SK-N-MC (cell line): ENCODE results near the gene DAZAP1.
A peak's percentile ranks its signal among the peaks of the same experiment; 100 is the strongest.

Experiments used
- DNase-seq: peaks from one replicate; pipeline ENCODE4 v3.0.0-alpha.2; 2011; ENCODE audit warnings: low read depth, low spot score
- H3K27ac ChIP-seq: fragments of 200-600 bp; sonication (generic); 2 replicates; pipeline ENCODE4 v1.5.1; 2016; ENCODE audit warnings: mixed run types
- H3K36me3 ChIP-seq: fragments of 200-600 bp; sonication (generic); 2 replicates; pipeline ENCODE4 v1.6.1; 2017; ENCODE audit warnings: antibody characterized with exemption, low read length, mixed read lengths; ENCODE audit not compliant: insufficient read depth
- H3K4me3 ChIP-seq: fragments of 200-600 bp; sonication (generic); 2 replicates; pipeline ENCODE4 v1.5.1; 2016
- H3K9ac ChIP-seq: fragments of 200-600 bp; sonication (generic); 2 replicates; pipeline ENCODE4 v1.8.0; 2017; ENCODE audit warnings: mixed run types, mixed read lengths; ENCODE audit not compliant: insufficient read length
- H3K9me3 ChIP-seq: fragments of 200-600 bp; sonication (generic); 2 replicates; pipeline ENCODE4 v1.6.1; 2017; ENCODE audit warnings: low read depth, mild to moderate bottlenecking, antibody characterized with exemption, low read length, moderate library complexity, mixed read lengths
- EZH2 ChIP-seq: fragments of 200-600 bp; sonication (generic); IDR thresholded peaks from one replicate; pipeline ENCODE4 v1.6.1; 2017; ENCODE audit warnings: antibody characterized with exemption
- FOXP2 ChIP-seq: optimal IDR thresholded peaks from 2 replicates; pipeline ENCODE3; 2011; ENCODE audit warnings: mild to moderate bottlenecking, moderate library complexity; ENCODE audit not compliant: insufficient read depth; ENCODE audit errors: extremely low read length, control extremely low read depth
- POLR2AphosphoS5 ChIP-seq: IDR thresholded peaks from 2 replicates; pipeline ENCODE4 v1.6.1; 2012; ENCODE audit warnings: mild to moderate bottlenecking, low read depth, low read length, borderline replicate concordance

The DAZAP1 gene

GRCh38 chr19:1396019-1396767 lies 11.2 kb upstream of the DAZAP1 start:
- no peaks in the 10 kb centered on the region for H3K9me3 ChIP-seq
- DNase-seq, result no peak
- no peak overlapping the region for H3K9ac ChIP-seq
- peak overlapping the region; percentile 32 for H3K4me3 ChIP-seq
- H3K27ac ChIP-seq, result no peak overlapping the region
- TF ChIP-seq POLR2AphosphoS5 (no peak; the same call in 1 of the 2 replicates), EZH2 (no peak), FOXP2 (no peak)
- no peaks in the 10 kb centered on the region; the same call in 1 of the 2 replicates for H3K36me3 ChIP-seq

- H3K36me3 ChIP-seq, result no peaks in the 10 kb centered on the region; the same call in 1 of the 2 replicates
- no peak overlapping the region for H3K27ac ChIP-seq
- TF ChIP-seq FOXP2, result no peak
- no peak for TF ChIP-seq POLR2AphosphoS5
- no peak for TF ChIP-seq EZH2
- H3K9me3 ChIP-seq, result no peaks in the 10 kb centered on the region
- no peak for DNase-seq
- no peak overlapping the region for H3K9ac ChIP-seq
- H3K4me3 ChIP-seq, result peak overlapping the region; percentile 32
These were observed 10.4 kb upstream of the DAZAP1 start for GRCh38 chr19:1396768-1397679.

- Histone ChIP-seq H3K9ac (no peak overlapping the region), H3K4me3 (no peak overlapping the region), H3K27ac (no peak overlapping the region), H3K9me3 (no peaks in the 10 kb centered on the region), H3K36me3 (no peaks in the 10 kb centered on the region; the same call in 1 of the 2 replicates)
- DNase-seq, result no peak
- TF ChIP-seq POLR2AphosphoS5 (no peak), EZH2 (no peak), FOXP2 (no peak)
These were observed 9.5 kb upstream of the DAZAP1 start for GRCh38 chr19:1397838-1398237.

- H3K9me3 ChIP-seq, result no peaks in the 10 kb centered on the region
- no peak for DNase-seq
- no peak overlapping the region for H3K9ac ChIP-seq
- no peak overlapping the region for H3K4me3 ChIP-seq
- TF ChIP-seq FOXP2 (no peak), EZH2 (no peak), POLR2AphosphoS5 (no peak)
- no peaks in the 10 kb centered on the region for H3K36me3 ChIP-seq
- H3K27ac ChIP-seq, result no peak overlapping the region
These were observed 8.3 kb upstream of the DAZAP1 start for GRCh38 chr19:1399079-1399478.

GRCh38 chr19:1399745-1400144 lies 7.6 kb upstream of the DAZAP1 start:
- H3K36me3 ChIP-seq, result no peaks in the 10 kb centered on the region
- DNase-seq, result no peak
- H3K4me3 ChIP-seq, result no peak overlapping the region
- TF ChIP-seq EZH2, result no peak
- no peak for TF ChIP-seq POLR2AphosphoS5
- no peak for TF ChIP-seq FOXP2
- H3K9ac ChIP-seq, result no peak overlapping the region
- H3K27ac ChIP-seq, result no peak overlapping the region
- no peaks in the 10 kb centered on the region for H3K9me3 ChIP-seq

GRCh38 chr19:1400281-1401137 lies 6.9 kb upstream of the DAZAP1 start:
- Histone ChIP-seq H3K27ac (no peak overlapping the region), H3K36me3 (no peaks in the 10 kb centered on the region), H3K9me3 (no peaks in the 10 kb centered on the region), H3K9ac (peak overlapping the region; percentile 78), H3K4me3 (peak overlapping the region; percentile 90)
- no peak for DNase-seq
- no peak for TF ChIP-seq FOXP2
- TF ChIP-seq EZH2, result no peak
- no peak for TF ChIP-seq POLR2AphosphoS5

GRCh38 chr19:1401138-1401888 lies 6.1 kb upstream of the DAZAP1 start, which contains the start of gene GAMT:
Gene GAMT (minus strand): TSS chr19:1401542. CDS start chr19:1401476, 66 bp downstream.
- peak within 1 kb of the TSS; percentile 90 for H3K4me3 ChIP-seq
- no peak for DNase-seq

More at GRCh38 chr19:1401138-1401888, 6.1 kb upstream of the DAZAP1 start, which contains the start of gene GAMT:
- Histone ChIP-seq H3K9ac (peak within 1 kb of the TSS; percentile 78), H3K9me3 (no peaks in the 10 kb centered on the region), H3K27ac (no peak within 1 kb of the TSS), H3K36me3 (no peaks in the 10 kb centered on the region)
- TF ChIP-seq POLR2AphosphoS5 (peak; percentile 53; the same call in 1 of the 2 replicates), FOXP2 (no peak), EZH2 (no peak)
